ENCODE data around the gene NOXA1. TPM values are rescaled to one million over a fixed set of nuclear protein-coding genes. Genes with fewer than 3 reads are reported as not detected.

The NOXA1 gene
- total RNA-seq, 4 donors from 2014 or later = 1.4 to 5.3 (median 2.4) TPM

DNA sequence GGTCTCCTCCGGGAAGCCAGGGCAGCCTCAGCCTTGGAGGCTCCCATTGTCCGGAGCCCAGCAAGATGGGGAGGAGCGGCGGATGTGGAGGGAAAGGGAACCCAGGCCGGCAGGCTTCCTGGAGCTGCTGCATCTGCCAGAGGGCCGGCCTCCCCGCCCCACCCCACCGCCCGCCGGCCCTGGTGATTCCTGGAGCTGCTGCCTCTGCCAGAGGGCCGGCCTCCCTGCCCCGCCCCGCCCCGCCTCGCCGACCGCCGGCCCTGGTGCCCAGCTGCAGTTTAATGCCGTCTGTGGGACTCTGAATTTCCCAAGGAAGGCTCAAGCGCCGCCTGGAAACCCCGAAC lies 31.8 kb upstream of the NOXA1 start:
- TF ChIP-seq, protein P1, sequence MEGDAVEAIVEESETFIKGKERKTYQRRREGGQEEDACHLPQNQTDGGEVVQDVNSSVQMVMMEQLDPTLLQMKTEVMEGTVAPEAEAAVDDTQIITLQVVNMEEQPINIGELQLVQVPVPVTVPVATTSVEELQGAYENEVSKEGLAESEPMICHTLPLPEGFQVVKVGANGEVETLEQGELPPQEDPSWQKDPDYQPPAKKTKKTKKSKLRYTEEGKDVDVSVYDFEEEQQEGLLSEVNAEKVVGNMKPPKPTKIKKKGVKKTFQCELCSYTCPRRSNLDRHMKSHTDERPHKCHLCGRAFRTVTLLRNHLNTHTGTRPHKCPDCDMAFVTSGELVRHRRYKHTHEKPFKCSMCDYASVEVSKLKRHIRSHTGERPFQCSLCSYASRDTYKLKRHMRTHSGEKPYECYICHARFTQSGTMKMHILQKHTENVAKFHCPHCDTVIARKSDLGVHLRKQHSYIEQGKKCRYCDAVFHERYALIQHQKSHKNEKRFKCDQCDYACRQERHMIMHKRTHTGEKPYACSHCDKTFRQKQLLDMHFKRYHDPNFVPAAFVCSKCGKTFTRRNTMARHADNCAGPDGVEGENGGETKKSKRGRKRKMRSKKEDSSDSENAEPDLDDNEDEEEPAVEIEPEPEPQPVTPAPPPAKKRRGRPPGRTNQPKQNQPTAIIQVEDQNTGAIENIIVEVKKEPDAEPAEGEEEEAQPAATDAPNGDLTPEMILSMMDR (IDR thresholded peaks at IDR 0.05; ENCODE audit: low read depth) = no peak

DNA sequence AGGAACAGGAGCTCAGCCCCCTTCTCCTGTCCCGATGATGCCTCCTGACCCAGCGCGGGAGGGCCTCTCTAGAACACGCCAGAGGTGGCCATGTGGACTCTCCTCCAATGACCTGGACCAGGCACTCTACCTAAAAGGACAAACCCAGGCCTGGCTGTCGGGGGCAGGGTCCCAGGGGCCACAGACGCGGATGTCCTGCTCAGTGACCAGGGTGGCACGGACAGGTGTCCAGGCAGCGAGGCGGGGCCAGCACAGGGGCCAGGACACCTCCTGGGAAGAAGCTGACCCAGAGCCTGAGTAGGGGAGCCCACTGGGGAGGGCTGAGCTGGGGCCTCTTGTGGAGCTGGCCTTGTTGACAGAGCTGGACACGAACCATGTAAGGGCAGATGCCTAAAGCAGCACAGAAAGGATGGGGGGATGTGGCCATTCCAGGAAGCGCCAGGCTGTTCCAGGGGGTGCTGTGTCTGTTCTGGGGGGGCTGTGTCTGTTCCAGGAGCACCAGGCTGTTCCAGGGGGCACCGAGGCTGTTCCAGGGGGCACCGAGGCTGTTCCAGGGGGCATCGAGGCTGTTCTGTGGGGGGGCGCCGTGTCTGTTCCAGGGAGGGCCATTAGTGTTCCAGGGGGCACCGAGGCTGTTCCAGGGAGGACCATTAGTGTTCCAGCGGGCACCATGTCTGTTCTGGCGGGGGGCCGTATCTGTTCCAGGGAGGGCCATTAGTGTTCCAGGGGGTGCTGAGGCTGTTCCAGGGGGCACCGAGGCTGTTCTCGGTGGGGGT lies 30.8 kb upstream of the NOXA1 start:
- TF ChIP-seq, protein P1 (IDR thresholded peaks at IDR 0.05; ENCODE audit: low read depth) = no peak

DNA sequence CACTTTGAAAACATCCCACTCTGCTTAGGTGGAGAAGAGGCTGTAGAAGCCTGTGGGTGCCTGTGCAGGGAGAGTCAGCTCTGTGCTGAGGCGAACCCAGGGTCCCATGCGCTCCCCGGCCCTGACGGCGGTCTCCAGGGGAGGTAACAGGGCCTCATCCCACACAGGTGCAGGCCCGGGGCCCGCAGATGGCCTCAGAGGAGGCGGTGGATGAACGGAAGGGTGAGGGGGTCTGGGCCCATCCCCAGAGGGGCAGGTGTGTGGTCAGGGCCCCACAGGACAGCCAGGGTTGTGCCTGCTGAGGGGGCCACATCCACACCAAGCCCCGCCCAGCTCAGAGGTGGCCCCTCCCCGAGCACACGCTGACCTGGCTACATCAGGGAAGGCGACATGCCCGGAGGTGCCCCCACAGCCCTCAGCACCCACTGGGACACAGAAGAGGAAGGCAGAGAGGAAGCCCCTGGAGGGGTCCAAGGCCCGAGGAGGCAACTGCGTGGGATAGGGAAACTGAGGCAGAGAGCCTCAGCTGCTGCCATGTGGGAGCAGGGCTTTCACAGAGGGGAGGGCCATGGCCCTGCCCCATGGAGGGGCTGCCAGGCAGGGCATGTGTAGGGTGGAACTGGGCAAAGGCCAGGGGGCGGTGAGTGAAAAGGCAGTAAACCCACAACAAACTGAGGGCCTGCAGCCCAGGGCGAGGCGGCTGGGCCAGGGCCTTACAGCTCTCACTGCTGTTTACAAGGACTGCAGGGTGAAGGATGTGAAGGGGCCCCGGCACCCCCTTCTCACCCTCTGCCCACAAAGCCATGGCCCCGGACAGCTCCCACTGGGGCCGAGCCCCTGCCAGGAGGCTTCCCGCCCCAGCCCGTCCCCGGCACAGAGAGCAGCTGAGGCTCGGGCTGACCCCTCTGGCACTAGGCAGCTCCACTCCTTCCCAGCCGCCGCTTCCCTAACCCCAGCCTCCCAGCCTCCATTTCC lies 29.7 kb upstream of the NOXA1 start:
- TF ChIP-seq, protein P1 (IDR thresholded peaks at IDR 0.05; ENCODE audit: low read depth) = no peak

DNA sequence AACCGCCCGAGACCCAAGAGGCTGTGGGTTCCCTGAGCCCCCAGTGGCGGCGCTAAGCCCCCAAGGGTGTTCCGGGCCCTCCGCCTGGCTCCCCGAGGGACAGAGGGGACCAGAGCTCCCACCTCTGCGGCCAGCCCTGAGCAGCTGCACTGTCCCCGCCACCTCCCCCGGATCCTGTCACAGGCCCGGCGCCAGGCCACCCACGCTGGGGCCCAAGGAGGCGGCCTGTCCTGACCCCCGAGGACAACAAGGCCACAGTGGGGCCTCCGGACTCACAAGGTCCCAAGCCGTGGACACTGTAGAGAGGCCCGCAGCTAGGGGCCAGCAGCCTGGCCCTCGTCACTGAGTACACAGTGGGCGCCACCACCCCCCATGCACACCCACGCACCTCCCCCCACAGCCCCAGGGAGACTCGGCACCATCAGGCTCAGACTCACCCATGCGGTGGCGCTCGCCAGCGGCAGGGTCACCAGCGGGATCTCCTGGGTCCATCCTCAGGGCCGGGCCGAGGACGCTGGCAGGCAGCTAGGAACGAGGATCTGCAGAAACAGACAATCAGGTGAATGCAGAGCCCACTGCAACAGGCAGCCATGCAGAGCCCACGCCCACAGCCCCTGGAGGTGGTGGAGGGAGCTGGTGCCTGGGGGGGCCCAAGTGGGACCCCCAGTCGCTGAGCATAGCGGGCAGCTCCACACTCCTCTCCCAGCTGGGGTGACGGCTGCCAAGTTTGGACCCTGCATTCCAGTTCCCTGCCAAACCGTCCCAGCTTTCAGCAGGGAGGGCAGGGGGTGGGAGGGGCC lies 28.1 kb upstream of the NOXA1 start:
- TF ChIP-seq, protein P1 (IDR thresholded peaks at IDR 0.05; ENCODE audit: low read depth) = no peak

DNA sequence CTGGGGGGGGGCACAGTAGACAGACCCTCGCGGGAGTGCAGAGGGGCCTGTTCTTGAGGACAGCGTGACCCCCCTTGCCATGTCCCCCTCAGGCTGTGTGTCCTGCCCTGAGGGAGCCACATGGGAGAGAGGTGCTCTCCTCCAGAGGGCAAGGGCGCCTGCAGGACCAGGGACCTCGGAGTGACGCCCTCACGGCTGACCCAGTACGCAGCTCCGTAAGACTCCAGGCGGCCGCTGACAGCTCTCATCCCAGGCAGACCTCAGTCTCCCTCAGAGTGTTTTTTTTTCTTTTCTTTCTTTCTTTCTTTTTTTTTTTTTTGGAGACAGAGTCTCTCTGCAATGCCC lies 27.6 kb upstream of the NOXA1 start:
- TF ChIP-seq, protein P1 (IDR thresholded peaks at IDR 0.05; ENCODE audit: low read depth) = no peak

DNA sequence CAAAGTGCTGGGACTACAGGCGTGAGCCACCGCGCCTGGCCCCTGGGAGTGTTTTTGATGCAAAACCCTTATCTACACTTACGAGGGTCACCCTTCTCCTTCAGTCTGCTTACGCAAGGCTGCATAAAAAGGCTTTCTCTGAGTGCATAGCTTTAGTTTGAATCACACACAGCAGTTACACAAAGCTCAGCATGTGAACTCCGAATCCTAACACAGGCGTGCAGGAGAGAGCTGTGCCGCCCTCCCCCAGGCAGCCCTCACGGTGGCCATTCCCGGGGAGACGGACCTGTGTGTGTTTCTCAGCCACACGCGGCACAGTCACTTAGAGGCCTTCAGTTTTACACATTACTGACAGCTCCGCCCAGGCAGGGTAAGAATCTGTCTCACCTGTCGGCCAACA lies 27.0 kb upstream of the NOXA1 start:
- TF ChIP-seq, protein P1 (IDR thresholded peaks at IDR 0.05; ENCODE audit: low read depth) = no peak
